Heart right ventricle (tissue), 16 donors: ENCODE results near the gene CCSER2. TPM values are rescaled to one million over a fixed set of nuclear protein-coding genes. Genes with fewer than 3 reads are reported as not detected.

Experiments
- ATAC-seq, 8 donors: fragments of 200-7000 bp; cut with Tn5 transposase; one replicate each; pipeline ENCODE4 v1.9.1; 2020; ENCODE audit warnings: mild to moderate bottlenecking in 8 of 8, moderate library complexity in 8 of 8, moderate number of reproducible peaks in 1 of 8
- DNase-seq, 2 donors: peaks; one replicate each; pipeline ENCODE4 v3.0.0-alpha.2; 2020
- H3K27ac ChIP-seq, 10 donors: fragments of 200-600 bp; sonication (generic) in 2 of 10; one replicate each; pipeline versions ENCODE4 v1.5.0 to v1.8.0; 2020 to 2022; ENCODE audit warnings: mild to moderate bottlenecking in 3 of 10
- H3K27me3 ChIP-seq, 7 donors: fragments of 200-600 bp; one replicate each; pipeline ENCODE4 v1.8.0; 2021 to 2022; ENCODE audit warnings: mild to moderate bottlenecking in 2 of 7
- H3K36me3 ChIP-seq, 9 donors: fragments of 200-600 bp; sonication (generic) in 1 of 9; one replicate each; pipeline versions ENCODE4 v1.5.0 to v1.8.0; 2020 to 2022; ENCODE audit warnings: mild to moderate bottlenecking in 2 of 9
- H3K4me1 ChIP-seq, 9 donors: fragments of 200-600 bp; sonication (generic) in 1 of 9; one replicate each; pipeline versions ENCODE4 v1.5.0 to v1.8.0; 2020 to 2022; ENCODE audit warnings: mild to moderate bottlenecking in 4 of 9
- H3K4me3 ChIP-seq, 10 donors: fragments of 200-600 bp; sonication (generic) in 2 of 10; one replicate each; pipeline versions ENCODE4 v1.5.0 to v1.8.0; 2020 to 2022; ENCODE audit warnings: mild to moderate bottlenecking in 7 of 10, moderate library complexity in 2 of 10
- H3K9me3 ChIP-seq, 11 donors: fragments of 200-600 bp in 10 of 11; sonication (generic) in 2 of 11; one replicate each; pipeline versions ENCODE4 v1.5.0 to v1.8.0; 2013 to 2022; ENCODE audit warnings: mild to moderate bottlenecking in 2 of 11, control low read depth in 1 of 11, moderate library complexity in 1 of 11
- CTCF ChIP-seq, 9 donors: fragments of 200-600 bp; sonication (generic) in 2 of 9; IDR thresholded peaks; one replicate each; pipeline versions ENCODE4 v1.5.0 to v1.8.0; 2021 to 2022; ENCODE audit warnings: antibody characterized with exemption in 9 of 9, mild to moderate bottlenecking in 5 of 9, moderate library complexity in 1 of 9
- WGBS, 2 donors: extraction: QIAGEN DNeasy Blood & Tissue Kit; methylation state at CpG; one replicate each; pipeline ENCODE4 v1.1.7; 2013; ENCODE audit warnings: inconsistent platforms in 1 of 2; 5-methylcytosine and 5-hydroxymethylcytosine counted together
- intact Hi-C, 10 donors: fragments of 100-400 bp; cut with DNase I; formaldehyde crosslinking; loops; one replicate each; pipeline versions ENCODE4 v1.11.1 to v1.14.2; 2022
- polyA plus RNA-seq, 2 donors: library from polyadenylated mRNA; stranded (reverse); fragments of 200-250 nt; gene quantifications; one replicate each; pipeline ENCODE4 v1.2.3, GENCODE V29; 2013
- total RNA-seq, 10 donors: library from RNA; stranded (reverse); fragmentation: NEBNext Ultra II Directional in 3 of 10; extraction: Animal tissue kit (Norgen Biotek cat#: 25700) in 3 of 10; gene quantifications; one replicate each; pipeline versions ENCODE4 v1.2.1 to v1.2.4, GENCODE V29; 2021 to 2023
- donor health status: Arrhythmogenic right ventricular cardiomyopathy.
- donor health status: ischemic (EF 13 %, LVEDD 7.1; RV severe dilation, severe dysfunction).
- donor health status: healthy with polysubstance abuse.
- donor health status: DM: no; HTN: yes; CAD: no.
- donor health status: DM: no; HTN: no; CAD: no.
- donor health status: ischemic (EF 25% LVEDD 6.9; RV normal size, moderate dysfunction).
- donor health status: ischemic (EF 25% LVEDD 5.7; RV mildly dilated, moderate dysfunction).
- donor health status: healthy.
- donor health status: DM: yes; HTN: yes; CAD: no.
- donor health status: Ischemic cardiomyopathy.
- donor health status: ischemic (EF 35%, LVEDD 5.7; RV mildly dilated, moderate dysfunction).
- donor health status: nonischemic (EF 11% LVEDD 7.7; RV severe dilation, severe dysfunction).
- donor health status: DM: yes; HTN: yes; CAD: no.
- donor health status: PGD.
- donor health status: ischemic (EF 29% LVEDD 5.4; RV normal size, mild dysfunction).
- donor health status: nonischemic (EF 23%, LVEDD 6.1; RV moderate dilation, normal function).

The CCSER2 gene
- total and polyA plus RNA-seq, 12 donors, result 27.5 to 252 (median 198) TPM

DNA sequence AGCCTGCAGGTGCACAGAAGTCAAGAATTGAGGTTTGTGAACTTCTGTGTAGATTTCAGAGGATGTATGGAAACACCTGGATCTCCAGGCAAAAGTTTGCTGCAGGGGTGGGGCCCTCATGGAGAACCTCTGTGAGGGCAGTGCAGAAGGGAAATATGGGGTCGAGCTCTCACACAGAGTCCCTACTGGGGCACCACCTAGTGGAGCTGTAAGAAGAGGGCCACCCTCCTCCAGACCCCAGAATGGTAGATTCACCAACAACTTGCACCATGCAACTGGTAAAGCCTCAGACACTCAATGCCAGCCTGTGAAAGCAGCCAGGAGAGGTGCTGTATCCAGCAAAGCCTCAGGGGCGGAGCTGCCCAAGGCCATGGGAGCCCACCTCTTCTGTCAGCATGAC, 205.8 kb downstream of the CCSER2 start:
- no peak overlapping the region for H3K4me3 ChIP-seq
- TF ChIP-seq CTCF (IDR thresholded peaks at IDR 0.05), result peak in 7 of 9 donors; percentile 5 to 35 (median 20)
- H3K4me1 ChIP-seq, result no peaks in the 10 kb centered on the region
- intact Hi-C loops, result loop anchor here in 1 of 10 donors (10.0 kb wide), 1 partner anchor 1841 kb away; no protein-coding TSS in a partner anchor
- no peaks in the 10 kb centered on the region for H3K36me3 ChIP-seq
- no peaks in the 10 kb centered on the region for H3K9me3 ChIP-seq
- H3K27me3 ChIP-seq, result peaks cover 0 to 15% (median 8%) of the 10 kb centered on the region in 7 donors
- DNase-seq (no peak), ATAC-seq (no peak)
- 73 to 77% methylated on average over 2 of the region's 2 CpGs for WGBS, 2 donors
- H3K27ac ChIP-seq, result no peak overlapping the region

DNA sequence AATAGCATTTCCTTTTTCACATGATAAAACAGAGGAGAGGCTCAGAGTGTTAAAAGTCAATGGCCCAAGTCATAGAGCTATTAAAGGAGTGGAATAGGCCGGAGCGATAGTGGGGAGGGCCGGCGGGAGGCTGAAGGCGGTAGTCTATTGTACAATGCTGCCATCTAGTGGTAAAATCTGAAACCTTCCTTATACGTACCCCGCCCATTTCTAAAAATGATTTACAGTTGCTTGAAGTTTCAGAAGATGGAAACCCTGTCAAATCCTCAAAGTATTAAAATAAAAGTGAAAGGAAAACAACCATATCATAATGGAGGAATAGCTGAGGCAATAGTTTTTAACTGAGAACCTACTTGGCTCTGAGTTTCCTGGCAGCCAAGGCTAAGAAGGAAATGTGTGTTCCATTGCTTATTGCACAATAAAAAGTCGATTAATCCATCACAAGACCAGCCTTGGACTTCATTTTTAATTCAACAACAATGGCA, 209.1 kb downstream of the CCSER2 start:
- 11 to 13% methylated on average over 8 of the region's 8 CpGs for WGBS, 2 donors
- H3K27ac ChIP-seq, result no peak overlapping the region
- intact Hi-C loops, result loop anchor here (1.0 to 10.0 kb wide), 7 partner anchors 105 to 1837 kb away; no protein-coding TSS in a partner anchor
- peak; percentile 27 to 51 for DNase-seq
- TF ChIP-seq CTCF (IDR thresholded peaks at IDR 0.05), result peak; percentile 70 to 93 (median 87)
- H3K4me3 ChIP-seq, result no peak overlapping the region
- H3K27me3 ChIP-seq, result peaks cover 0 to 38% (median 32%) of the 10 kb centered on the region in 7 donors
- H3K4me1 ChIP-seq, result peaks cover 0 to 14% (median 10%) of the 10 kb centered on the region in 9 donors
- ATAC-seq, result peak; percentile 81 to 93 (median 90)
- no peaks in the 10 kb centered on the region for H3K36me3 ChIP-seq
- H3K9me3 ChIP-seq, result peaks cover 0 to 4% (median 0%) of the 10 kb centered on the region in 11 donors

GRCh38 chr10:84538036-84538435, 209.6 kb downstream of the CCSER2 start:
- Histone ChIP-seq H3K27ac (no peak overlapping the region), H3K9me3 (peaks cover 0 to 4% (median 0%) of the 10 kb centered on the region in 11 donors), H3K4me1 (peaks cover 0 to 14% (median 10%) of the 10 kb centered on the region in 9 donors), H3K27me3 (peaks cover 0 to 42% (median 35%) of the 10 kb centered on the region in 7 donors), H3K4me3 (no peak overlapping the region), H3K36me3 (no peaks in the 10 kb centered on the region)
- intact Hi-C loops, result loop anchor here in 5 of 10 donors (2.0 to 10.0 kb wide), 4 partner anchors 106 to 1837 kb away; no protein-coding TSS in a partner anchor
- no peak for TF ChIP-seq CTCF (IDR thresholded peaks at IDR 0.05)
- DNase-seq, result no peak
- 87 to 89% methylated on average over 4 of the region's 4 CpGs for WGBS, 2 donors
- ATAC-seq, result no peak

DNA sequence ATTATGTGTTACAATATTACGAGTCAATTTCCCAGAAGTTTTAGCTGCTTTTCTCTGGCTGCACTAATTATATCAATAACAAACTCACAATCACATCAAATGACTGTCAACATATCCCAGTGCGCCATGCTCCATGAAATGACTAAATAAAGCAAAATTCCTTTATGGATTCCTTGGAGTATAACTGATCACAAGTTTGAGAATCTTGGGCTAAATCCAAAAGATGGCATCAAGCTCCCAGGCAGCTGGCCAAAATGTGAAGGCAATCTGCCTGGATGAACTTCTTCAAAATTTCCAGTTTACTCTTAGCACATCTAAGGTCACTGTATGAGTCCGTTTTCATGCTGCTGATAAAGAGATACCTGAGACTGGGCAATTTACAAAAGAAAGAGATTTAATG, 210.8 kb downstream of the CCSER2 start:
- intact Hi-C loops, result loop anchor here in 5 of 10 donors (2.0 to 10.0 kb wide), 4 partner anchors 107 to 1836 kb away; no protein-coding TSS in a partner anchor
- Histone ChIP-seq H3K9me3 (peaks cover 0 to 4% (median 0%) of the 10 kb centered on the region in 11 donors), H3K36me3 (no peaks in the 10 kb centered on the region), H3K27ac (no peak overlapping the region), H3K4me3 (no peak overlapping the region), H3K4me1 (peaks cover 0 to 14% (median 10%) of the 10 kb centered on the region in 9 donors), H3K27me3 (peaks cover 0 to 42% (median 35%) of the 10 kb centered on the region in 7 donors)
- no peak for ATAC-seq
- DNase-seq, result no peak
- TF ChIP-seq CTCF (IDR thresholded peaks at IDR 0.05), result no peak
- WGBS, 2 donors, result 74 to 81% methylated on average over 3 of the region's 3 CpGs
